Lung microvascular endothelial cell (primary cell): Measurements from ENCODE around the gene OR6X1. TPM values are rescaled to one million over a fixed set of nuclear protein-coding genes. Genes with fewer than 3 reads are reported as not detected.

Experiments
- total RNA-seq: library from RNA; depleted of rRNA; stranded (reverse); fragments of >200 nt; gene quantifications from 2 replicates; pipeline ENCODE4 v1.2.1, GENCODE V29; 2014

The OR6X1 gene
- total RNA-seq, 1 donor from 2014 or later, result not detected

Other genes starting within 250 kb of the OR6X1 start
- 0.87 and 6.7 TPM in 2 replicates for gene SCN3B, start 99.9 kb downstream of the OR6X1 start, total RNA-seq
- 2.8 and 5.6 TPM in 2 replicates for gene ZNF202, start 12.9 kb downstream of the OR6X1 start, total RNA-seq
- not detected in 2 replicates for gene OR6M1, start 51.8 kb upstream of the OR6X1 start, total RNA-seq
- not detected in 2 replicates for gene TMEM225, start 131.2 kb upstream of the OR6X1 start, total RNA-seq
- not detected in 2 replicates for gene OR8D4, start 147.6 kb upstream of the OR6X1 start, total RNA-seq
- not detected in 2 replicates for gene OR4D5, start 185.1 kb upstream of the OR6X1 start, total RNA-seq
- not detected in 2 replicates for gene OR6T1, start 189.3 kb upstream of the OR6X1 start, total RNA-seq
- not detected in 2 replicates for gene OR10S1, start 223.3 kb upstream of the OR6X1 start, total RNA-seq
- not detected in 2 replicates for gene OR10G6, start 240.6 kb upstream of the OR6X1 start, total RNA-seq